Endothelial cell of umbilical vein (primary cell): ENCODE data around the gene GLOD4.

ENCODE experiments used
- EZH2 ChIP-seq: IDR thresholded peaks from 2 replicates; pipeline ENCODE4 v1.6.1; 2012; ENCODE audit warnings: borderline replicate concordance, low read depth, mild to moderate bottlenecking, moderate library complexity, low read length, inconsistent platforms; ENCODE audit not compliant: severe bottlenecking
- FOS ChIP-seq: IDR thresholded peaks from 2 replicates; pipeline ENCODE4 v1.6.1; 2011; ENCODE audit warnings: mild to moderate bottlenecking, low read length, moderate library complexity, borderline replicate concordance; ENCODE audit not compliant: insufficient read depth
- JUN ChIP-seq: IDR thresholded peaks from 2 replicates; pipeline ENCODE4 v1.6.1; 2011; ENCODE audit warnings: borderline replicate concordance, low read depth; ENCODE audit not compliant: insufficient read length, insufficient read depth
- POLR2A ChIP-seq: IDR thresholded peaks from 2 replicates; pipeline ENCODE4 v1.6.1; 2012; ENCODE audit warnings: low read depth, mild to moderate bottlenecking, control low read depth, low read length
- POLR2AphosphoS5 ChIP-seq: IDR thresholded peaks from 2 replicates; pipeline ENCODE4 v1.6.1; 2012; ENCODE audit warnings: low read depth, mild to moderate bottlenecking, control low read depth, low read length, moderate library complexity; ENCODE audit not compliant: insufficient read depth
- TF ChIP-seq, protein P1 (sequence below), 2 donors: IDR thresholded peaks; 1 replicate in 1 of 2; 2 replicates in 1 of 2; pipeline ENCODE4 v1.5.1; 2011; ENCODE audit warnings: low read length in 2 of 2, mild to moderate bottlenecking in 2 of 2, moderate library complexity in 2 of 2, control low read depth in 1 of 2, inconsistent platforms in 1 of 2, low read depth in 1 of 2; ENCODE audit not compliant: insufficient read depth in 1 of 2; ENCODE audit errors: extremely low read depth in 1 of 2
- TF ChIP-seq, protein P2 (sequence below): IDR thresholded peaks from 2 replicates; pipeline ENCODE4 v1.6.1; 2011; ENCODE audit not compliant: insufficient read depth, insufficient read length

DNA sequence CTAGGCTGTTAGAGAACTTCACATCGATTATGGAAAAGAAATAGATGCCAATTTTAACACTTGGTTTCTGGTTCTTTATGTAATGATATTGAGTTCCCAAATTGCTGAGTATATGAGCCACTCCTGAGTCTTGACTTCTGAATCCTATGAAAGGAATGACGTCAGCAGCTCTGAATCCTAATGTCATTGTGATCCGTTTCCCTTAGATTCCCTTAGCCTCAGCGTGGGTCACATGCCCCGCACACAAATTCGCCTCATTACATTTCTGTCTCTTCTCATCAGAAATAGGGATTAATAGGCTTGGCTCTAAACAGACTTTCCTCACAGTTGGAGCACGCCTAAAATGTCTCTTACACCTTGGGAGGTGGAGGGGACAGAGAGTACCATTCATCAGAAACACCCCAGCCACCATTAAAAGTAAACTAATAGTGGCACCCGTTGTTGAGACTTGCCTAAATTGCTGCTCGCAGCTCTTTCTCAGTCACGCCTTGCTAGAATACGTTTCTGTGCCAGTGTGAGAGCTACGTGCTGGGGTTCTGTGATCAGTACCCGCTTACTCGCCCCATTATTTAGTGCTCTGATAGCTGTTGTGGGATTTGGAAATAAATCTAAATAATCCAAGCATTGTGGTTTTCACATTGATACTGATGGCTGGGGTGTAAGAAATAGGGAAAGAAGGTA is 7.2 kb upstream of the GLOD4 start:
- TF ChIP-seq, protein P1, sequence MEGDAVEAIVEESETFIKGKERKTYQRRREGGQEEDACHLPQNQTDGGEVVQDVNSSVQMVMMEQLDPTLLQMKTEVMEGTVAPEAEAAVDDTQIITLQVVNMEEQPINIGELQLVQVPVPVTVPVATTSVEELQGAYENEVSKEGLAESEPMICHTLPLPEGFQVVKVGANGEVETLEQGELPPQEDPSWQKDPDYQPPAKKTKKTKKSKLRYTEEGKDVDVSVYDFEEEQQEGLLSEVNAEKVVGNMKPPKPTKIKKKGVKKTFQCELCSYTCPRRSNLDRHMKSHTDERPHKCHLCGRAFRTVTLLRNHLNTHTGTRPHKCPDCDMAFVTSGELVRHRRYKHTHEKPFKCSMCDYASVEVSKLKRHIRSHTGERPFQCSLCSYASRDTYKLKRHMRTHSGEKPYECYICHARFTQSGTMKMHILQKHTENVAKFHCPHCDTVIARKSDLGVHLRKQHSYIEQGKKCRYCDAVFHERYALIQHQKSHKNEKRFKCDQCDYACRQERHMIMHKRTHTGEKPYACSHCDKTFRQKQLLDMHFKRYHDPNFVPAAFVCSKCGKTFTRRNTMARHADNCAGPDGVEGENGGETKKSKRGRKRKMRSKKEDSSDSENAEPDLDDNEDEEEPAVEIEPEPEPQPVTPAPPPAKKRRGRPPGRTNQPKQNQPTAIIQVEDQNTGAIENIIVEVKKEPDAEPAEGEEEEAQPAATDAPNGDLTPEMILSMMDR (IDR thresholded peaks at IDR 0.05; ENCODE audit: extremely low read depth in 1 of 2, insufficient read depth in 1 of 2, low read depth in 1 of 2, low read length in 2 of 2): no peak
- TF ChIP-seq POLR2AphosphoS5 (no peak), POLR2A (no peak), FOS (no peak), EZH2 (no peak), JUN (no peak)
- TF ChIP-seq, protein P2, sequence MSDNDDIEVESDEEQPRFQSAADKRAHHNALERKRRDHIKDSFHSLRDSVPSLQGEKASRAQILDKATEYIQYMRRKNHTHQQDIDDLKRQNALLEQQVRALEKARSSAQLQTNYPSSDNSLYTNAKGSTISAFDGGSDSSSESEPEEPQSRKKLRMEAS: no peak
